Immature natural killer cell (primary cell): ENCODE measurements around the gene HMGN4. TPM values are rescaled to one million over a fixed set of nuclear protein-coding genes. Genes with fewer than 3 reads are reported as not detected.

Experiments
- DNase-seq, 3 donors: peaks; one replicate each; pipeline ENCODE4 v3.0.0; 2022; ENCODE audit warnings: mixed read lengths in 1 of 3
- H3K27ac Mint-ChIP-seq, 6 donors: one replicate each; pipeline ENCODE4 v1.8.0; 2020; ENCODE audit warnings: mixed read lengths in 6 of 6, mild to moderate bottlenecking in 5 of 6, inconsistent platforms in 4 of 6, moderate library complexity in 3 of 6
- H3K27me3 Mint-ChIP-seq, 3 donors: one replicate each; pipeline ENCODE4 v1.8.0; 2020 to 2021; ENCODE audit warnings: low read depth in 3 of 3, mild to moderate bottlenecking in 3 of 3, mixed read lengths in 3 of 3, moderate library complexity in 3 of 3, inconsistent platforms in 1 of 3
- H3K36me3 Mint-ChIP-seq, 3 donors: one replicate each; pipeline ENCODE4 v1.8.0; 2020; ENCODE audit warnings: mixed read lengths in 3 of 3, inconsistent platforms in 2 of 3, mild to moderate bottlenecking in 2 of 3
- H3K4me1 Mint-ChIP-seq, 2 donors: one replicate each; pipeline ENCODE4 v1.8.0; 2020; ENCODE audit warnings: inconsistent platforms in 2 of 2, mild to moderate bottlenecking in 2 of 2, mixed read lengths in 2 of 2, moderate library complexity in 1 of 2
- H3K4me3 Mint-ChIP-seq, 5 donors: one replicate each; pipeline ENCODE4 v1.8.0; 2020; ENCODE audit warnings: mild to moderate bottlenecking in 5 of 5, mixed read lengths in 5 of 5, inconsistent platforms in 3 of 5, moderate library complexity in 3 of 5
- H3K9me3 Mint-ChIP-seq, 6 donors: one replicate each; pipeline ENCODE4 v1.8.0; 2020; ENCODE audit warnings: mild to moderate bottlenecking in 6 of 6, mixed read lengths in 6 of 6, inconsistent platforms in 4 of 6, moderate library complexity in 3 of 6
- polyA plus RNA-seq, 3 donors: library from polyadenylated mRNA; unstranded; fragments of 300-500 nt; fragmentation: Illumina TruSeq; gene quantifications; one replicate each; pipeline ENCODE4 v1.2.3, GENCODE V29; 2021

HMGN4 gene
- polyA plus RNA-seq, 3 donors from 2014 or later = 140 to 232 (median 209) TPM

DNA sequence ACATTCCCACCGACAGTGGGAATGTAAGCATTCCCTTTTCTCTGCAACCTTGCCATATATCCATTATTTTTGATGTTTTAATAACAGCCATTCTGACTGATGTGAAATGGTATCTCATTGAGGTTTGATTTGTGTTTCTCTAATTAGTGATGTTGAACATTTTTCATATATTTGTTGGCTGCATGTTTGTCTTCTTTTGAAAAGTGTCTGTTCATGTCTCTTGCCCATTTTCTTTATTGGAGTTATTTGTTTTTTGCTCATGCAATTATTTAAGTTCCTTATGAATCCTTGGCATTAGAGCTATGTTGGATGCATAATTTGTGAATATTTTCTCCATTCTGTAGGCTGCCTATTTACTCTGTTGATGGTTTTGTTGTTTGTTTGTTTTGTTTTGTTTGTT is 40.6 kb downstream of the HMGN4 start:
- Mint-ChIP-seq H3K4me1 (peaks cover 10 to 26% of the 10 kb centered on the region in 2 donors), H3K27ac (peak overlapping the region in 1 of 6 donors; percentile 30), H3K36me3 (no peaks in the 10 kb centered on the region), H3K4me3 (peak overlapping the region in 4 of 5 donors; percentile 13 to 50 (median 21)), H3K27me3 (peaks cover 12 to 27% (median 26%) of the 10 kb centered on the region in 3 donors), H3K9me3 (peaks cover 4 to 11% (median 5%) of the 10 kb centered on the region in 6 donors)
- DNase-seq = no peak

DNA sequence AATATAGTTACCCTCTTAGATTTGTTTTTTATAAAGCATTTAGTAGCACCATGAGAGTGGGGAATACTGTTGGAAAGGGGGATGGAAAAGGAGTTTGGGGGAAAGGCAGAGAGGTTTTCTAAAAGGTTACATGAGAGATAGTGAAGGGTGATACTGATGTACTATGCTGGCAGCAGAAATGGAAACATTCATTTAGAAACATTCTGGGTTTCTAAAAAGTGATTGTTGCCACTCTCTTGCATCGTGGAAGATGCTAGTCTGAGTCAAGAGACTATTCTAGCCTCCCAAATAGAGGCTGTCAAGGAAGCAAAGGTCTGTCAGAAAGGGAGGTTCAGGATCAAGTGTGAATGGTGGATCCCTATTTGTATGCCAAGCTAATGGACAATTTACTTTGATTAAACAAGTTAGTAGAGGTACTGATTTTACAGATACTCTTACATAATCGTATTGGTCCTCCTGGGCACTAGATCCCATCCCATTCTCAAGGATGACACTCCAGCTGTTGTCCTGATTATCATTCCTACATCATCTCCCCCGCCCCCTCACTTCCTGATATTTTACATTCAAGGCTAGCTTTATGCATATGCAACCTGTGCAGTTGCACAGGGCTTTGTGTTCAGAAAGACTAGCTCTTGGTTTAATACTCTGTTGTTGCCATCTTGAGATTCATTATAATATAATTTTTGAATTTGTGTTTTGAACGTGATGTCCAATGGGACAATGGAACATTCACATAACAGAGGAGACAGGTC is 43.2 kb downstream of the HMGN4 start:
- Mint-ChIP-seq H3K27ac (no peak overlapping the region), H3K27me3 (peaks cover 12 to 32% (median 30%) of the 10 kb centered on the region in 3 donors), H3K9me3 (peaks cover 4 to 11% (median 5%) of the 10 kb centered on the region in 6 donors), H3K36me3 (no peaks in the 10 kb centered on the region), H3K4me1 (peaks cover 10 to 25% of the 10 kb centered on the region in 2 donors), H3K4me3 (no peak overlapping the region)
- DNase-seq = no peak

DNA sequence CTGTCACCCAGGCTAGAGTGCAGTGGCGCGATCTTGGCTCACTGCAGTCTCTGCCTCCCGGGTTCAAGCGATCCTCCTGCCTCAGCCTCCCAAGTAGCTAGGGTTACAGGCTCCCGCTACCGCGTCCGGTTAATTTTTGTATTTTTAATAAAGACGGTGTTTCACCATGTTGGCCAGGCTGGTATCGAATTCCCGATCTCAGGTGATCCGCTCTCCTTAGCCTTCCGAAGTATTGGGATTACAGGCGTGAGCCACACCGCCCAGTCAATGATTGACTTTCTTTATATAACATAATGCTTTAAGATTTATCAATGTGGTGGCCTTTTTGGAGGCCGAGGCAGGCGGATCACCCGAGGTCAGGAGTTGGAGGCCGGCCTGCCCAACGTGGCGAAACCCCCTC is 50.8 kb downstream of the HMGN4 start:
- H3K27me3 Mint-ChIP-seq = peaks cover 5 to 21% (median 10%) of the 10 kb centered on the region in 3 donors
- no peak for DNase-seq
- H3K4me1 Mint-ChIP-seq = no peaks in the 10 kb centered on the region
- no peaks in the 10 kb centered on the region for H3K36me3 Mint-ChIP-seq
- H3K9me3 Mint-ChIP-seq = no peaks in the 10 kb centered on the region
- H3K27ac Mint-ChIP-seq = no peak overlapping the region
- no peak overlapping the region for H3K4me3 Mint-ChIP-seq

DNA sequence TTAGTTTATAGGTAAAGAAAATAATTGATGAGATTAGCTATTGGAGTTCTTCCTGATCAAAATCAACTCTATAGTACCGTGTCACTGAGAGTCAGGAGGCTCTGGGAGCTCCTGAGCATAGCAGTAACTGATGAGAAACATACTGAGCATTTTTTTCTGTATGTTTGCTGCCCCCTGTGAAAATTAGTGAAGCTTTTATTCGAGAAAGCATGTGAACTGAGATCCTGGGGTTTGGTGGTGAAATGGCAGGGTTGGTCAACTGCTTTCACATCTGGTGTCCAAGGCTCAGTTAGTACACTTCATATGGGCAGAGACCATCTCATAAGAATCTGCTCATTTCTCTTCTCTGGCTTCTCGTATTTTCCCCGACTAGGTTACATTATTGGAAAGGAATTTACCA is 54.5 kb downstream of the HMGN4 start:
- Mint-ChIP-seq H3K36me3 (no peaks in the 10 kb centered on the region), H3K27me3 (peaks cover 7 to 20% (median 16%) of the 10 kb centered on the region in 3 donors), H3K4me3 (no peak overlapping the region), H3K4me1 (peaks cover 0 to 4% of the 10 kb centered on the region in 2 donors), H3K9me3 (no peaks in the 10 kb centered on the region), H3K27ac (no peak overlapping the region)
- DNase-seq = no peak

DNA sequence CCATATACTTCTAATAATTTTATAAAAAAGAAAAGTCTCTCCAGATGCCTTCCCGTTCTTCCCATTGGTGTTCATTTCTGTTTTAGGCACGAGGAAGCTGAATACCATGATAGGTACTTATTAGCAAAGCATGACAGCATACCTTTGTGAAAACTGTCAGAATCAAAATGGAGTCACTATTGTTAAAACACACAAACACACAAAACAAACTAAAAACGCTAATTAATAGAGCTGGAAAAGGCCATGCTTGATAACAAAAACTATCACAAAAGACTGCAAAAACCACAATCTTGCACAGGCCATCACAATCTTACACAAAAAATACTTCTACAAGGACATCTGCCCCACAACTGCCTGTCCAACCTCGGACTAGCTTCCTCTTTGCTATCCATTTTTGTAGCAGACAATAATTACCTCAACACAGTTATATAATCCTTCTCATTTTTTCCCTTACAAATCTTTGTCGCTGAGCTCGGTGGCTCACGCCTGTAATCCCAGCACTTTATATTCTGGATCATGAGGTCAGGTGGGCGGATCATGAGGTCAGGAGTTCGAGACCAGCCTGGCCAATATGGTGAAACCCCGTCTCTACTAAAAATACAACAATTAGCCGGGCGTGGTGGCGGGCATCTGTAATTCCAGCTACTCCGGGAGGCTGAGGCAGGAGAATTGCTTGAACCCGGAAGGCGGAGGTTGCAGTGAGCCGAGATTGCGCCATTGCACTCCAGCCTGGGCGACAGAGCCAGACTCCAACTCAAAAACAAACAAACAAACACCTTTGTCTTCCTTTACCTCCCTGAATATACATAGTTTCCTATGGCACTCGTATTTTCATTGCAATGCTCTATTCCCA is 55.3 kb downstream of the HMGN4 start:
- no peak for DNase-seq
- Mint-ChIP-seq H3K36me3 (peaks cover 0 to 6% (median 1%) of the 10 kb centered on the region in 3 donors), H3K27ac (no peak overlapping the region), H3K4me3 (no peak overlapping the region), H3K27me3 (peaks cover 7 to 20% (median 18%) of the 10 kb centered on the region in 3 donors), H3K4me1 (peaks cover 0 to 12% of the 10 kb centered on the region in 2 donors), H3K9me3 (no peaks in the 10 kb centered on the region)

DNA sequence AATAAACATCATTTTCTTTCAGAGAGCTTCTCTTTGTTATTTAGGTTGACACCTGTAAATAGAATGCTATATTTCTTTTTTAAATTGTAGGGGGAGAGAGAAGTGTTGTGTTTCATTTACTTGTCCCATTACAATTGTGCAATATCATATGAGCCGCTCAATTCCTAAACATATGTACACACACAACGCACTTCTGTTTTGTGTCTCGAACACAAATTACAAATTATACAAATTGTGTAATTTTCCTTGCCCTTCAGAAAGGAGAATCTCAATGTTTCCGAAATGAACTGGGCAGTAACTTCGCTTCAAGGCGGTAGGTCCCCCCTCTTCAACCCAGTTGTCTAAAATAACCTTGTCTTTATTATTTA is 55.9 kb downstream of the HMGN4 start:
- H3K27ac Mint-ChIP-seq = no peak overlapping the region
- peaks cover 0 to 8% (median 5%) of the 10 kb centered on the region in 3 donors for H3K36me3 Mint-ChIP-seq
- H3K4me3 Mint-ChIP-seq = no peak overlapping the region
- H3K27me3 Mint-ChIP-seq = peaks cover 7 to 22% (median 20%) of the 10 kb centered on the region in 3 donors
- H3K9me3 Mint-ChIP-seq = no peaks in the 10 kb centered on the region
- H3K4me1 Mint-ChIP-seq = peaks cover 0 to 13% of the 10 kb centered on the region in 2 donors
- DNase-seq = no peak

DNA sequence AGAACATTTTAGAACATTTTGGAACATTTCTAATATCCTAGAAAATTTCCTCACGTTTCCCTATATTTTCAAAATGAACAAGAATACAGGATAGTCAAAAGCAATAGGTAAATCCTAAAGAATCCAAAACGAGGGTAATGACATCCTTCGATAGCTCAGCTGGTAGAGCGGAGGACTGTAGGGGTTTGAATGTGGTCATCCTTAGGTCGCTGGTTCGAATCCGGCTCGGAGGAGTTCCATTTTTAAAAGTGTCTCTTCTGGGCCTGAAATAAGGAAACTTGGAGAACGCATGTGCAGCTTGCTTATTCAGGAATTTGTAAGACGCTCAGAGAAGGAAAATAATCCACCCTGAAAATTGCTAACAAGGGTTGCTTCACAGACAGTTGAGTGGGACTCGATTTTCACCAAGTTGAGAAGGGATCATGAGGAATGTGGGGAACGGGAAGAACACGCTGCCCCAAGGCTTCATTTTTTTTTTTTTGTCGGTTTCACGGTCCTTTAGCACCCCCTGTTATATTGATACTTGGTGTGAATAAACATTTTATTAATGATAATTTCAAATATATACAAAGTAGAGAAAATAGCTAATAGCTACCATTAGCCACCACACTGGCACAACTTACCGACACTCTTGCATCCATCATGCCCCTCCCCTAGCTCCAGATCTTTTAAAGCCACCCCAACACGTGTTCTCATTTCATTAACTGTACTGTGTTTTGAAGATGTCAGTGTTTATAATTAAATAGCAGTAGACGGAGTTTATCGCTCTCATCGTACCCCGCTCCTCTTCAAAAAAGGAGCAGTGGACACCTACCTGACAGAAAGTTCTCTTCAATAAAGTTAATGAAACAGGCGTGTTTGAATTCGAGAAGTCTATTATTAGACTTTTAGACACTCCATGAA is 56.8 kb downstream of the HMGN4 start:
- H3K9me3 Mint-ChIP-seq = no peaks in the 10 kb centered on the region
- H3K4me3 Mint-ChIP-seq = peak overlapping the region in 1 of 5 donors; percentile 18
- H3K27ac Mint-ChIP-seq = no peak overlapping the region
- H3K4me1 Mint-ChIP-seq = peaks cover 0 to 13% of the 10 kb centered on the region in 2 donors
- peaks cover 7 to 22% (median 17%) of the 10 kb centered on the region in 3 donors for H3K27me3 Mint-ChIP-seq
- H3K36me3 Mint-ChIP-seq = peaks cover 0 to 13% (median 11%) of the 10 kb centered on the region in 3 donors
- no peak for DNase-seq

DNA sequence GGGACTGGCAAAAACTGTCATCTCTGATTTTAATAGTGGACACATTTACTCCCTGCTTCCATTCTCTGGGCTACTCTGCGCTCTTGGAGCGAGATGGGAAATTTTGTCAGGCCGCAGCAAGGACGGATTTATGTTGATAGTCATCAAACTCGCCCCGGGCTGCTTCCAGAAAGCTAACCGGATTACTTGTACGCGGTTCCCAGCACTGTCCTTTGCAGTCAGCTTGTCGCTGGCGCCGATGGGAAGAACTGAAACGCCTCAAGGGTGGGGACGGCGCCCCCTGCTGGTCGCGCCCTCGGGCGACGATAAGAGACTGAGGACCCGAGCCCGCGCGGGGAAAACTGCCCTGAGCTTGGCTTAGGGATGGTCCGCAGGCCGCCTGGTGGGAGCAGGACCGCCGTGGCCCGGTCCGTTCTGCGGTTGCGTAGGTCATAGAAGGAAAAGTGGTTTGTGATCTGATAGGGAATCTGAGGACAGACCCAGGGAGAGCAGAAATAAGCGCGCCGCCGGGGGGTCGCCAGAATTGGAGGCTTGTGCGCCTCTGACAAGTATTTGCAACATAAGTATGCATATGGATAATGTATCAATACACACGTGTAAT is 57.6 kb downstream of the HMGN4 start:
- Mint-ChIP-seq H3K36me3 (peaks cover 0 to 15% (median 13%) of the 10 kb centered on the region in 3 donors), H3K27ac (no peak overlapping the region), H3K27me3 (peaks cover 7 to 22% (median 16%) of the 10 kb centered on the region in 3 donors), H3K9me3 (no peaks in the 10 kb centered on the region), H3K4me3 (no peak overlapping the region), H3K4me1 (peaks cover 0 to 13% of the 10 kb centered on the region in 2 donors)
- peak; percentile 79 to 82 (median 80) for DNase-seq

Other genes starting within 250 kb of the HMGN4 start
- 100 to 1,000 TPM; 122 to 227 (median 158) TPM for gene BTN3A2, start 173.2 kb upstream of the HMGN4 start, polyA plus RNA-seq
- gene BTN2A2, start 155.3 kb upstream of the HMGN4 start, polyA plus RNA-seq = 10 to 100 TPM in 1 of 3 donors, 1 to 10 TPM in 2; 6.6 to 13.5 (median 7.5) TPM
- gene BTN3A1, start 136.1 kb upstream of the HMGN4 start, polyA plus RNA-seq = 100 to 1,000 TPM in 1 of 3 donors, 10 to 100 TPM in 2; 57.3 to 117 (median 98.5) TPM
- gene BTN3A3, start 97.9 kb upstream of the HMGN4 start, polyA plus RNA-seq = 100 to 1,000 TPM in 2 of 3 donors, 10 to 100 TPM in 1; 49.5 to 113 (median 100) TPM
- 10 to 100 TPM in 2 of 3 donors, 1 to 10 TPM in 1; 7.2 to 23.4 (median 16.7) TPM for gene BTN2A1, start 80.4 kb upstream of the HMGN4 start, polyA plus RNA-seq
- gene BTN1A1, start 38.1 kb upstream of the HMGN4 start, polyA plus RNA-seq = not detected
- 10 to 100 TPM; 44.5 to 81.1 (median 63.6) TPM for gene ABT1, start 58.6 kb downstream of the HMGN4 start, polyA plus RNA-seq
- gene ZNF322, start 121.4 kb downstream of the HMGN4 start, polyA plus RNA-seq = 10 to 100 TPM in 2 of 3 donors, 1 to 10 TPM in 1; 6.8 to 17.7 (median 12.9) TPM